Measurements from ENCODE around the gene CDC42BPB. TPM values are rescaled to one million over a fixed set of nuclear protein-coding genes. Genes with fewer than 3 reads are reported as not detected.

Gene CDC42BPB
- total RNA-seq, 3 donors from 2014 or later (not counting 1 experiment from before 2014, with no cell fraction given): 0.86 to 2.3 (median 2.0) TPM

DNA sequence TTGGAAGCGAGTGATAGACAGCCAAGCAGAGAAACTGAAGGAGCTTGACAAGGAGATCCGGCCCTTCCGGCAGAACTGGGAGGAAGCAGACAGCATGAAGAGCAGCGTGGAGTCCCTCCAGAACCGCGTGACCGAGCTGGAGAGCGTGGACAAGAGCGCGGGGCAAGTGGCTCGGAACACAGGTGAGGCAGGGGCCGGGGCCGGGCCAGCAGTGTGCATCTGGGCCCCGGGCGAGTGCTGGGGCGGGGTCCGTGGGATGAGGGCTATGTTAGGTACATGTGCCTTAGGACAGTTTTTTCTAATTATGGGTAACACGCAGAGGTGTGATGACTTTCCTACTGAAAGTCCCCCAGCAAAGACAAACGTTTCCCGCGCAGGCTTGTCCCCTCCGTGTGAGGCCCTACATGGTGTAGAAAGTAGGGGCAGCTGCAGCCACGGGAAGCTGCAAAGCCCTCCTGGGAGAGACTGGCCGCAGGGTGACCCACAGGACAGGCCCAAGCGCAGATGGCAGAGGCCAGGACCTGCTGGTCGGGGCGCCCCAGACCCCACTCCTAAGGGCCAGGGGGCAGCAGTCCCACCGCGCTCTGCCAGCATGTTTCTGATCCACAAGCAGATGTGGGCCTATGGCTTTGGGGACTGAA lies 154.0 kb downstream of the CDC42BPB start:
- H3K36me3 Mint-ChIP-seq: peaks cover 7% of the 10 kb centered on the region
- TF ChIP-seq, protein P1, sequence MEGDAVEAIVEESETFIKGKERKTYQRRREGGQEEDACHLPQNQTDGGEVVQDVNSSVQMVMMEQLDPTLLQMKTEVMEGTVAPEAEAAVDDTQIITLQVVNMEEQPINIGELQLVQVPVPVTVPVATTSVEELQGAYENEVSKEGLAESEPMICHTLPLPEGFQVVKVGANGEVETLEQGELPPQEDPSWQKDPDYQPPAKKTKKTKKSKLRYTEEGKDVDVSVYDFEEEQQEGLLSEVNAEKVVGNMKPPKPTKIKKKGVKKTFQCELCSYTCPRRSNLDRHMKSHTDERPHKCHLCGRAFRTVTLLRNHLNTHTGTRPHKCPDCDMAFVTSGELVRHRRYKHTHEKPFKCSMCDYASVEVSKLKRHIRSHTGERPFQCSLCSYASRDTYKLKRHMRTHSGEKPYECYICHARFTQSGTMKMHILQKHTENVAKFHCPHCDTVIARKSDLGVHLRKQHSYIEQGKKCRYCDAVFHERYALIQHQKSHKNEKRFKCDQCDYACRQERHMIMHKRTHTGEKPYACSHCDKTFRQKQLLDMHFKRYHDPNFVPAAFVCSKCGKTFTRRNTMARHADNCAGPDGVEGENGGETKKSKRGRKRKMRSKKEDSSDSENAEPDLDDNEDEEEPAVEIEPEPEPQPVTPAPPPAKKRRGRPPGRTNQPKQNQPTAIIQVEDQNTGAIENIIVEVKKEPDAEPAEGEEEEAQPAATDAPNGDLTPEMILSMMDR (IDR thresholded peaks at IDR 0.05): no peak
- H3K9me3 Mint-ChIP-seq: no peaks in the 10 kb centered on the region
- 91% methylated on average over 29 of the region's 29 CpGs for WGBS (ENCODE audit: insufficient coverage)
- intact Hi-C loops (cut with micrococcal nuclease): no loop called here
- DNase-seq: no peak
- Histone ChIP-seq H3K27me3 (ENCODE audit: control insufficient read depth, insufficient read depth, low read length) (no peaks in the 10 kb centered on the region), H3K4me3 (ENCODE audit: low read length) (no peak overlapping the region), H3K27ac (ENCODE audit: low read length) (no peak overlapping the region), H3K4me1 (ENCODE audit: control insufficient read depth, insufficient read depth, low read length) (peaks cover 38% of the 10 kb centered on the region), H3K36me3 (ENCODE audit: control insufficient read depth, insufficient read depth, low read length) (peaks cover 21% of the 10 kb centered on the region), H3K9me3 (ENCODE audit: control insufficient read depth, insufficient read depth, low read length) (no peaks in the 10 kb centered on the region)
- peaks cover 31% of the 10 kb centered on the region in 2 donors for H3K4me1 Mint-ChIP-seq
- H3K4me3 Mint-ChIP-seq: no peak overlapping the region
- ATAC-seq: no peak
- H3K27ac Mint-ChIP-seq: peak overlapping the region in 1 of 2 donors; percentile 51
- H3K27me3 Mint-ChIP-seq (ENCODE audit: low read depth in 2 of 2): no peaks in the 10 kb centered on the region

- H3K9me3 ChIP-seq (ENCODE audit: control insufficient read depth, insufficient read depth, low read length): no peaks in the 10 kb centered on the region
- Mint-ChIP-seq H3K27ac (peak overlapping the region in 1 of 2 donors; percentile 64), H3K27me3 (ENCODE audit: low read depth in 2 of 2) (no peaks in the 10 kb centered on the region), H3K4me1 (peaks cover 31% of the 10 kb centered on the region in 2 donors), H3K9me3 (no peaks in the 10 kb centered on the region), H3K4me3 (no peak overlapping the region), H3K36me3 (peaks cover 7% of the 10 kb centered on the region)
- no peaks in the 10 kb centered on the region for H3K27me3 ChIP-seq (ENCODE audit: control insufficient read depth, insufficient read depth, low read length)
- 94% methylated on average over 12 of the region's 12 CpGs for WGBS (ENCODE audit: insufficient coverage)
- TF ChIP-seq, protein P1 (IDR thresholded peaks at IDR 0.05): no peak
- ATAC-seq (no peak), DNase-seq (no peak)
- no peak overlapping the region for H3K4me3 ChIP-seq (ENCODE audit: low read length)
- H3K4me1 ChIP-seq (ENCODE audit: control insufficient read depth, insufficient read depth, low read length): peaks cover 38% of the 10 kb centered on the region
- peaks cover 28% of the 10 kb centered on the region for H3K36me3 ChIP-seq (ENCODE audit: control insufficient read depth, insufficient read depth, low read length)
- H3K27ac ChIP-seq (ENCODE audit: low read length): peak overlapping the region; percentile 64
- intact Hi-C loops (cut with micrococcal nuclease): no loop called here
Measured at GRCh38 chr14:102902523-102903247, 154.7 kb downstream of the CDC42BPB start.

DNA sequence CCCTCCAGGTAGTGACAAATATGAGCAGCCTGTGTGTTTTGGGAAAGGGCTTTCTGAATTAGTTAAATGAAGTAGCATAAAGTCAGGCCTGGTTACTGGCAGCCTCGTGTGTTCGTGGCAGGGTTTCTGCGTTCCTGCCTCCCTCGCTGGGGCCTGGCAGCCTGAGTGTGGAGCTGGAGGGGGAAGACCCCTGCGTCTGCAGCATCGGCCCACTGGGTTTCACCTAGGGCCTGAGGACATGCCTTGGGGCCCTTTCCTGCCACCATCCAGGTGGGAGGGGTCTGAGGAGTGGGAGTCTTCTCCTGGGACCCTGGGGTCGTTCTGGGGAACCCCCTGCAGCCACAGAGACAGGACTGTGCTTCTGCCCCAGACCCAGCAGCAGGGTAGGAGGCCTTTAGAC lies 155.3 kb downstream of the CDC42BPB start:
- Histone ChIP-seq H3K36me3 (ENCODE audit: control insufficient read depth, insufficient read depth, low read length) (peaks cover 31% of the 10 kb centered on the region), H3K27ac (ENCODE audit: low read length) (peak overlapping the region; percentile 64), H3K4me1 (ENCODE audit: control insufficient read depth, insufficient read depth, low read length) (peaks cover 38% of the 10 kb centered on the region), H3K27me3 (ENCODE audit: control insufficient read depth, insufficient read depth, low read length) (no peaks in the 10 kb centered on the region), H3K4me3 (ENCODE audit: low read length) (no peak overlapping the region), H3K9me3 (ENCODE audit: control insufficient read depth, insufficient read depth, low read length) (no peaks in the 10 kb centered on the region)
- TF ChIP-seq, protein P1 (IDR thresholded peaks at IDR 0.05): no peak
- WGBS (ENCODE audit: insufficient coverage): 69% methylated on average over 7 of the region's 7 CpGs
- Mint-ChIP-seq H3K36me3 (peaks cover 7% of the 10 kb centered on the region), H3K27me3 (ENCODE audit: low read depth in 2 of 2) (no peaks in the 10 kb centered on the region), H3K4me1 (peaks cover 31% of the 10 kb centered on the region in 2 donors), H3K9me3 (no peaks in the 10 kb centered on the region), H3K4me3 (no peak overlapping the region), H3K27ac (peak overlapping the region in 1 of 2 donors; percentile 64)
- ATAC-seq (no peak), DNase-seq (no peak)
- intact Hi-C loops (cut with micrococcal nuclease): no loop called here
